ENCODE data around the gene OLFML2B.

Gene OLFML2B

DNA sequence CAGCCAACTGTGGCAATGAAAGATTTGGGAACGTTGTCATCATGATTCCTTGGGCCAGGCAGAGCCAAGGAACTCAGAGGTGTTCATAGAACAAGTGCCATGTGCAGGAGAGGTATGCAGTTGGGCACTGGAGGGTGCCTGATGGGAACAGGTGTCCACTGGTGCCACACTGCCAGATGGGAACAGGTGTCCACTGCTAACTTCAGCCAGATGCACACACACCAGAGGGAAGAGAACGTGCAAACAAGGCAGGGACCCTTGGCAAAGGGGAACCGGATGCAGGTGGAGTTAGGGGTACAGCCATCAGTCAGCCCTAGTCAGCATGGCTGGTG is 13.5 kb downstream of the OLFML2B start:
- 91 to 94% methylated on average over 3 of the region's 3 CpGs for WGBS, 2 experiments
- Histone ChIP-seq H3K4me1 (ENCODE audit: control insufficient read depth, insufficient read depth, low read length) (no peaks in the 10 kb centered on the region), H3K9me3 (ENCODE audit: control insufficient read depth, low read length) (peaks cover 4% of the 10 kb centered on the region), H3K36me3 (ENCODE audit: control insufficient read depth, insufficient read depth, low read length) (no peaks in the 10 kb centered on the region), H3K27me3 (ENCODE audit: control insufficient read depth, insufficient read depth, low read length, poor library complexity, severe bottlenecking) (no peaks in the 10 kb centered on the region), H3K4me3 (ENCODE audit: insufficient read depth, low read depth, low read length) (no peak overlapping the region), H3K27ac (ENCODE audit: insufficient read depth, low read depth, low read length, poor library complexity, severe bottlenecking) (no peak overlapping the region)

GRCh38 chr1:162009501-162010174 is 14.0 kb downstream of the OLFML2B start:
- Histone ChIP-seq H3K36me3 (ENCODE audit: control insufficient read depth, insufficient read depth, low read length) (no peaks in the 10 kb centered on the region), H3K4me3 (ENCODE audit: insufficient read depth, low read depth, low read length) (no peak overlapping the region), H3K4me1 (ENCODE audit: control insufficient read depth, insufficient read depth, low read length) (no peaks in the 10 kb centered on the region), H3K27me3 (ENCODE audit: control insufficient read depth, insufficient read depth, low read length, poor library complexity, severe bottlenecking) (no peaks in the 10 kb centered on the region), H3K9me3 (ENCODE audit: control insufficient read depth, low read length) (peaks cover 4% of the 10 kb centered on the region), H3K27ac (ENCODE audit: insufficient read depth, low read depth, low read length, poor library complexity, severe bottlenecking) (no peak overlapping the region)
- WGBS, 2 experiments = 82 to 85% methylated on average over 9 of the region's 9 CpGs

DNA sequence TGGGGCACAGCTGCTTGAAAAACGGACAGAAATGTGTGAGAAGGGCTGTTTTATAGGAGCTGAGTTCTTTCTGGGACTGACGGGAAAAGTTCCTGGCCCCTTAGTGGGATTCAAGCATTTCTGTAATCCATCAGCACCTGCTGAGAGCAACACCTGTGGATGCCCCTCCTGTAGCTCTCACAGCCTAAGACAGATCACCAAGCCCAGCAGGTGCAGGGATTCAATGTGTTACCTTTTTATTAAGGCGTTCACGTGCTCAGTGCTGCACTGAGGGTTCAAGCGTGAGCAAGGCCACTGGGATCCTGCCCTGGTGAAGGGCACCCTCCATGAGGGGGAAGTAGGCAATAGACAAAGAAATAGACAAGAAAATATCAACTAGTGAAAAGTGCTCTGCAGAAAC is 14.9 kb downstream of the OLFML2B start:
- Histone ChIP-seq H3K9me3 (ENCODE audit: control insufficient read depth, low read length) (peaks cover 4% of the 10 kb centered on the region), H3K27me3 (ENCODE audit: control insufficient read depth, insufficient read depth, low read length, poor library complexity, severe bottlenecking) (no peaks in the 10 kb centered on the region), H3K4me1 (ENCODE audit: control insufficient read depth, insufficient read depth, low read length) (peaks cover 3% of the 10 kb centered on the region), H3K36me3 (ENCODE audit: control insufficient read depth, insufficient read depth, low read length) (no peaks in the 10 kb centered on the region), H3K27ac (ENCODE audit: insufficient read depth, low read depth, low read length, poor library complexity, severe bottlenecking) (no peak overlapping the region), H3K4me3 (ENCODE audit: insufficient read depth, low read depth, low read length) (no peak overlapping the region)
- WGBS, 2 experiments = 83 to 86% methylated on average over 5 of the region's 5 CpGs

GRCh38 chr1:162007466-162007865 is 16.2 kb downstream of the OLFML2B start:
- Histone ChIP-seq H3K4me1 (ENCODE audit: control insufficient read depth, insufficient read depth, low read length) (peaks cover 8% of the 10 kb centered on the region), H3K36me3 (ENCODE audit: control insufficient read depth, insufficient read depth, low read length) (no peaks in the 10 kb centered on the region), H3K4me3 (ENCODE audit: insufficient read depth, low read depth, low read length) (no peak overlapping the region), H3K27ac (ENCODE audit: insufficient read depth, low read depth, low read length, poor library complexity, severe bottlenecking) (no peak overlapping the region), H3K27me3 (ENCODE audit: control insufficient read depth, insufficient read depth, low read length, poor library complexity, severe bottlenecking) (no peaks in the 10 kb centered on the region), H3K9me3 (ENCODE audit: control insufficient read depth, low read length) (no peaks in the 10 kb centered on the region)
- 86 to 92% methylated on average over 3 of the region's 3 CpGs for WGBS, 2 experiments

- peaks cover 8% of the 10 kb centered on the region for H3K4me1 ChIP-seq (ENCODE audit: control insufficient read depth, insufficient read depth, low read length)
- no peaks in the 10 kb centered on the region for H3K9me3 ChIP-seq (ENCODE audit: control insufficient read depth, low read length)
- H3K36me3 ChIP-seq (ENCODE audit: control insufficient read depth, insufficient read depth, low read length) = no peaks in the 10 kb centered on the region
- H3K27ac ChIP-seq (ENCODE audit: insufficient read depth, low read depth, low read length, poor library complexity, severe bottlenecking) = no peak overlapping the region
- no peak overlapping the region for H3K4me3 ChIP-seq (ENCODE audit: insufficient read depth, low read depth, low read length)
- H3K27me3 ChIP-seq (ENCODE audit: control insufficient read depth, insufficient read depth, low read length, poor library complexity, severe bottlenecking) = no peaks in the 10 kb centered on the region
- WGBS, 2 experiments = 92 to 97% methylated on average over 6 of the region's 6 CpGs
Observed at GRCh38 chr1:162006081-162006480, 17.6 kb downstream of the OLFML2B start.

GRCh38 chr1:162004441-162004950 is 19.2 kb downstream of the OLFML2B start:
- no peak overlapping the region for H3K4me3 ChIP-seq (ENCODE audit: insufficient read depth, low read depth, low read length)
- H3K27me3 ChIP-seq (ENCODE audit: control insufficient read depth, insufficient read depth, low read length, poor library complexity, severe bottlenecking) = no peaks in the 10 kb centered on the region
- 92 to 95% methylated on average over 3 of the region's 3 CpGs for WGBS, 2 experiments
- no peaks in the 10 kb centered on the region for H3K36me3 ChIP-seq (ENCODE audit: control insufficient read depth, insufficient read depth, low read length)
- peaks cover 8% of the 10 kb centered on the region for H3K4me1 ChIP-seq (ENCODE audit: control insufficient read depth, insufficient read depth, low read length)
- no peaks in the 10 kb centered on the region for H3K9me3 ChIP-seq (ENCODE audit: control insufficient read depth, low read length)
- H3K27ac ChIP-seq (ENCODE audit: insufficient read depth, low read depth, low read length, poor library complexity, severe bottlenecking) = no peak overlapping the region

DNA sequence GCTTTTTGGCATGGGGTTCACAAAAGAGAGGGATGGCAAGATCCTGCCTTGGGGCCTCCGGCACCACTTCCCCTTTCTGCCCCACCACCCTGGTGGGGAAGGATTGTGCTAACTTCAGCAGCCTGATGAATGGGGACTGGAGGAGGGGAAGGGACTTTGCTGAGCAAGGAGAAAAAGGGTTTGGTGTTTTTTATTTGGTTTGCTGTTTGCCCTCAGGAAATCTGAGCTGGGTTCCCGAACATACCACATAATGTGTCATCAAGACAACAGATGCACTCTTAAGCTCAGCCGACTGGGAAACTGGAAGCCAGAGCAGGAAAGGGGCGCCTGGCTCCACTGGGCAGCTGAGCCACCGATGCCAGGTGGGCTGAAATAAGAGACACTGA is 19.8 kb downstream of the OLFML2B start:
- no peaks in the 10 kb centered on the region for H3K9me3 ChIP-seq (ENCODE audit: control insufficient read depth, low read length)
- no peak overlapping the region for H3K27ac ChIP-seq (ENCODE audit: insufficient read depth, low read depth, low read length, poor library complexity, severe bottlenecking)
- H3K4me3 ChIP-seq (ENCODE audit: insufficient read depth, low read depth, low read length) = no peak overlapping the region
- H3K27me3 ChIP-seq (ENCODE audit: control insufficient read depth, insufficient read depth, low read length, poor library complexity, severe bottlenecking) = no peaks in the 10 kb centered on the region
- WGBS, 2 experiments = 69 to 87% methylated on average over 5 of the region's 5 CpGs
- H3K4me1 ChIP-seq (ENCODE audit: control insufficient read depth, insufficient read depth, low read length) = peaks cover 8% of the 10 kb centered on the region
- H3K36me3 ChIP-seq (ENCODE audit: control insufficient read depth, insufficient read depth, low read length) = no peaks in the 10 kb centered on the region

GRCh38 chr1:162003061-162003829 is 20.4 kb downstream of the OLFML2B start:
- 85 to 87% methylated on average over 15 of the region's 15 CpGs for WGBS, 2 experiments
- Histone ChIP-seq H3K4me1 (ENCODE audit: control insufficient read depth, insufficient read depth, low read length) (peaks cover 8% of the 10 kb centered on the region), H3K4me3 (ENCODE audit: insufficient read depth, low read depth, low read length) (no peak overlapping the region), H3K36me3 (ENCODE audit: control insufficient read depth, insufficient read depth, low read length) (no peaks in the 10 kb centered on the region), H3K27me3 (ENCODE audit: control insufficient read depth, insufficient read depth, low read length, poor library complexity, severe bottlenecking) (no peaks in the 10 kb centered on the region), H3K9me3 (ENCODE audit: control insufficient read depth, low read length) (no peaks in the 10 kb centered on the region), H3K27ac (ENCODE audit: insufficient read depth, low read depth, low read length, poor library complexity, severe bottlenecking) (no peak overlapping the region)

DNA sequence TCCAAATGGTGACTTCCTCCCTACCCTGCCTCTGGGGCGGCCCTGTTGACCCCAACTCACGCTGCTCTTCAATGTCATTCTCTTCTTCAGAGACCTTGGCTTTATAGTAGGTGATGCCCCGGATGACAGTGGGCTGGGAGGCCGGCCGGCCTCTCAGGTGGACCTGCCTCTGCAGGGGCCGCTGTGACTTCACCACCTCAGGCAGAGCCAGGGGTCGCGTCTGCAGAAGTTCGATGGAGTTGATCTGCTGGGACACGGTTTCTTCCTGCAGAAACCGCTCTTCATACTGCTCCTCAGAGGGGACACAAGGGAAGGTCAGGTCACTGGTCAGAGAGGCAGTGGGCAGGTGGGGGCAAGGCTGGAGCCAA is 23.6 kb downstream of the OLFML2B start:
- Histone ChIP-seq H3K9me3 (ENCODE audit: control insufficient read depth, low read length) (no peaks in the 10 kb centered on the region), H3K4me1 (ENCODE audit: control insufficient read depth, insufficient read depth, low read length) (peaks cover 8% of the 10 kb centered on the region), H3K36me3 (ENCODE audit: control insufficient read depth, insufficient read depth, low read length) (no peaks in the 10 kb centered on the region), H3K27me3 (ENCODE audit: control insufficient read depth, insufficient read depth, low read length, poor library complexity, severe bottlenecking) (no peaks in the 10 kb centered on the region), H3K27ac (ENCODE audit: insufficient read depth, low read depth, low read length, poor library complexity, severe bottlenecking) (no peak overlapping the region), H3K4me3 (ENCODE audit: insufficient read depth, low read depth, low read length) (no peak overlapping the region)
- WGBS, 2 experiments = 93 to 95% methylated on average over 11 of the region's 11 CpGs

- no peaks in the 10 kb centered on the region for H3K27me3 ChIP-seq (ENCODE audit: control insufficient read depth, insufficient read depth, low read length, poor library complexity, severe bottlenecking)
- 83 to 90% methylated on average over 8 of the region's 8 CpGs for WGBS, 2 experiments
- H3K4me1 ChIP-seq (ENCODE audit: control insufficient read depth, insufficient read depth, low read length) = peaks cover 8% of the 10 kb centered on the region
- H3K27ac ChIP-seq (ENCODE audit: insufficient read depth, low read depth, low read length, poor library complexity, severe bottlenecking) = no peak overlapping the region
- no peaks in the 10 kb centered on the region for H3K36me3 ChIP-seq (ENCODE audit: control insufficient read depth, insufficient read depth, low read length)
- H3K9me3 ChIP-seq (ENCODE audit: control insufficient read depth, low read length) = no peaks in the 10 kb centered on the region
- no peak overlapping the region for H3K4me3 ChIP-seq (ENCODE audit: insufficient read depth, low read depth, low read length)
Observed at GRCh38 chr1:161999301-162000052, 24.2 kb downstream of the OLFML2B start.
